OCI-LY1 (cell line): ENCODE measurements around the gene JMJD1C.

Experiments used
- H2AFZ ChIP-seq: fragments of 200-600 bp; sonication (generic), shearing (Covaris generic); 2 replicates; pipeline ENCODE4 v1.6.0; 2014; ENCODE audit warnings: antibody characterized with exemption, mild to moderate bottlenecking, low read length
- H3F3A ChIP-seq: fragments of 200-600 bp; sonication (generic), shearing (Covaris generic); 2 replicates; pipeline ENCODE4 v1.6.0; 2014; ENCODE audit warnings: mild to moderate bottlenecking, antibody characterized with exemption, low read length, moderate library complexity; ENCODE audit not compliant: insufficient read depth
- H3K27ac ChIP-seq: fragments of 200-600 bp; sonication (generic); 2 replicates; pipeline ENCODE4 v1.5.1; 2014; ENCODE audit warnings: low read length, mixed run types, mild to moderate bottlenecking, low read depth; ENCODE audit not compliant: poor library complexity, severe bottlenecking
- H3K27me3 ChIP-seq: fragments of 200-600 bp; sonication (generic); 2 replicates; pipeline ENCODE4 v1.6.0; 2014; ENCODE audit warnings: antibody characterized with exemption, mild to moderate bottlenecking, low read length, moderate library complexity; ENCODE audit not compliant: insufficient read depth
- H3K36me3 ChIP-seq: fragments of 200-600 bp; sonication (generic); 2 replicates; pipeline ENCODE4 v1.6.1; 2014; ENCODE audit warnings: mild to moderate bottlenecking, antibody characterized with exemption, low read length, moderate library complexity, mixed read lengths; ENCODE audit not compliant: insufficient read depth
- H3K4me1 ChIP-seq: fragments of 200-600 bp; sonication (generic); 2 replicates; pipeline ENCODE4 v1.5.1; 2014; ENCODE audit warnings: mild to moderate bottlenecking, low read length, moderate library complexity; ENCODE audit not compliant: insufficient read depth, severe bottlenecking
- H3K4me2 ChIP-seq: fragments of 200-600 bp; sonication (generic), shearing (Covaris generic); 2 replicates; pipeline ENCODE4 v1.6.1; 2014; ENCODE audit warnings: low read length
- H3K4me3 ChIP-seq: fragments of 200-600 bp; sonication (generic); 2 replicates; pipeline ENCODE4 v1.5.1; 2014; ENCODE audit warnings: low read length, low read depth, mild to moderate bottlenecking, mixed read lengths; ENCODE audit not compliant: poor library complexity, severe bottlenecking
- H3K79me2 ChIP-seq: fragments of 200-600 bp; shearing (Covaris generic); 2 replicates; pipeline ENCODE4 v1.6.1; 2016; ENCODE audit warnings: mixed run types, low read length, mixed read lengths; ENCODE audit not compliant: insufficient read depth
- H3K9ac ChIP-seq: fragments of 200-600 bp; sonication (generic), shearing (Covaris generic); 2 replicates; pipeline ENCODE4 v1.6.1; 2014; ENCODE audit warnings: mild to moderate bottlenecking, low read length, mixed read lengths
- H3K9me2 ChIP-seq: fragments of 200-600 bp; sonication (generic), shearing (Covaris generic); 2 replicates; pipeline ENCODE4 v1.6.1; 2014; ENCODE audit warnings: low read depth, mild to moderate bottlenecking, low read length, mixed read lengths
- H3K9me3 ChIP-seq: fragments of 200-600 bp; shearing (Covaris generic); 2 replicates; pipeline ENCODE4 v1.6.1; 2014; ENCODE audit warnings: low read length, mixed read lengths
- H4K20me1 ChIP-seq: fragments of 200-600 bp; sonication (generic), shearing (Covaris generic); 2 replicates; pipeline ENCODE4 v1.6.0; 2016; ENCODE audit warnings: mild to moderate bottlenecking, low read length; ENCODE audit not compliant: insufficient read depth
- CTCF ChIP-seq: fragments of 200-600 bp; sonication (generic), shearing (Covaris generic); IDR thresholded peaks from 2 replicates; pipeline ENCODE4 v1.5.1; 2017; ENCODE audit warnings: mild to moderate bottlenecking, antibody characterized with exemption, low read length, moderate library complexity, mixed read lengths
- EZH2 ChIP-seq: fragments of 200-600 bp; sonication (generic), shearing (Covaris generic); IDR thresholded peaks from 2 replicates; pipeline ENCODE4 v1.8.0; 2017; ENCODE audit warnings: borderline replicate concordance, mixed run types, mild to moderate bottlenecking, antibody characterized with exemption, low read length, moderate library complexity, mixed read lengths

The JMJD1C gene

GRCh38 chr10:63409465-63410027, 56.2 kb downstream of the JMJD1C start:
- no peaks in the 10 kb centered on the region for H3K27me3 ChIP-seq
- H3K9ac ChIP-seq = no peak overlapping the region
- H3F3A ChIP-seq = no peaks in the 10 kb centered on the region
- no peaks in the 10 kb centered on the region for H3K9me3 ChIP-seq
- H3K4me1 ChIP-seq = peaks cover 6% of the 10 kb centered on the region
- no peak overlapping the region for H3K4me3 ChIP-seq
- no peak overlapping the region for H3K4me2 ChIP-seq
- no peak overlapping the region for H2AFZ ChIP-seq
- no peak overlapping the region for H3K27ac ChIP-seq
- TF ChIP-seq EZH2 = no peak
- TF ChIP-seq CTCF = no peak
- peaks cover 54% of the 10 kb centered on the region for H3K79me2 ChIP-seq
- H3K36me3 ChIP-seq = no peaks in the 10 kb centered on the region
- no peaks in the 10 kb centered on the region for H4K20me1 ChIP-seq
- H3K9me2 ChIP-seq = no peaks in the 10 kb centered on the region

GRCh38 chr10:63407136-63407662, 58.6 kb downstream of the JMJD1C start:
- no peak for TF ChIP-seq EZH2
- no peak for TF ChIP-seq CTCF

GRCh38 chr10:63396133-63396761, 69.5 kb downstream of the JMJD1C start:
- H3K79me2 ChIP-seq = 0 out of 2 replicates have a peak, but pooled peaks cover 5% of the 10 kb centered on the region
- H3K36me3 ChIP-seq = no peaks in the 10 kb centered on the region
- no peaks in the 10 kb centered on the region for H3K9me2 ChIP-seq
- H4K20me1 ChIP-seq = no peaks in the 10 kb centered on the region
- no peak overlapping the region for H3K4me2 ChIP-seq
- H3F3A ChIP-seq = no peaks in the 10 kb centered on the region
- TF ChIP-seq CTCF (no peak), EZH2 (no peak)
- H3K4me3 ChIP-seq = no peak overlapping the region
- H3K27ac ChIP-seq = no peak overlapping the region
- H3K9me3 ChIP-seq = no peaks in the 10 kb centered on the region; the same call in 1 of the 2 replicates
- H3K9ac ChIP-seq = no peak overlapping the region
- H3K27me3 ChIP-seq = no peaks in the 10 kb centered on the region
- no peak overlapping the region for H2AFZ ChIP-seq
- H3K4me1 ChIP-seq = no peaks in the 10 kb centered on the region

More at GRCh38 chr10:63407136-63407662, 58.6 kb downstream of the JMJD1C start:
- Histone ChIP-seq H3K9me3 (no peaks in the 10 kb centered on the region), H3K36me3 (no peaks in the 10 kb centered on the region), H3F3A (no peaks in the 10 kb centered on the region), H3K4me3 (no peak overlapping the region), H3K9me2 (no peaks in the 10 kb centered on the region; the same call in 1 of the 2 replicates), H3K9ac (no peak overlapping the region), H3K27ac (no peak overlapping the region), H3K4me2 (no peak overlapping the region), H3K79me2 (peaks cover 37% of the 10 kb centered on the region), H3K27me3 (no peaks in the 10 kb centered on the region), H4K20me1 (no peaks in the 10 kb centered on the region), H3K4me1 (peaks cover 6% of the 10 kb centered on the region), H2AFZ (no peak overlapping the region)
